GM12864 (cell line): ENCODE results near the gene C12orf76.
"Not testable (repeated sequence)": the region's sequence is repeated elsewhere in the genome, so short reads cannot be mapped to it uniquely, and the experiment has no call there.

Source experiments
- DNase-seq: peaks from one replicate; pipeline ENCODE4 v3.0.0-alpha.2; 2011; ENCODE audit warnings: low read depth
- H3K4me3 ChIP-seq: 2 replicates; pipeline ENCODE4 v1.5.1; 2011; ENCODE audit warnings: mild to moderate bottlenecking, low read depth, low read length, control low read depth
- TF ChIP-seq, protein P1 (sequence below): IDR thresholded peaks from 2 replicates; pipeline ENCODE4 v1.5.1; 2011; ENCODE audit warnings: low read depth, mild to moderate bottlenecking, moderate library complexity, low read length, control low read depth, inconsistent platforms; ENCODE audit errors: missing control alignments

C12orf76 gene, protein sequence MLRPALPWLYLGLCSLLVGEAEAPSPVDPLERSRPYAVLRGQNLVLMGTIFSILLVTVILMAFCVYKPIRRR

DNA sequence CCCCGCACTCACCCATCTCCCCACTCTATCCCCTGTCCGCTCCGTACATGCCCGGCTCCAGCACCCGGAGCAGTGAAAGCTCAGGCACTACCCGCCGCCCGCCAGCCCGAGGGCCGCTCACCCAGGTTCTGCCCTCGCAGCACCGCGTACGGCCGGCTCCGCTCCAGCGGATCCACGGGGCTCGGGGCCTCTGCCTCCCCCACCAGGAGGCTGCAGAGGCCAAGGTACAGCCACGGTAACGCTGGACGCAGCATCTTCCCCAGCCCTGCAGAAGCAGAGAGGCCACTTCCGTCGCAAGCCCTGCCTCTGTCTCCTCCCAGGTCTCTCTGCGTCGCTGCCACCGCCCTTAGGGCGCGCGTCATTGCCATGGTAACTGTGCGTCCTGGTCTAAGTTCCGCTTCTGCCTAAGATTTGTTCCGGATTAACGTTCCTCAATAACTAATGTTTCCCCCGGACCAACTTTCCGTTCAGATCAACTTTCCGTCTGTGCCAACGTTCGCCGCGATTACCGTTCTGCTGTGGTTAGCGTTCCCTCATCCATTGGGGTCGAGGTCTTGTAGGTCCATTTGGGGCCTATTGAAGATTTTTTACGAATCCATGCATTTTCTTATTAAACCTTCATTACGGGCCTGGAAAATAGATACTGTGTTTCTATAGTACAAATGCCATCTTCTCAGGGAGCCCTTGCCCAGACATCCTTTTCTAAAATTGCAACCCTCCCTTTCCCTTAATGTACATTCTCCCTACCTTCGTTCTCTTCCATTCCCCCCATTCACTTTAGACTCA lies at the start of gene C12orf76:
C12orf76 (minus strand) TSS at position 281 of the 786 bp plus-strand sequence; CDS start at position 254, 27 bp downstream.
- TF ChIP-seq, protein P1, sequence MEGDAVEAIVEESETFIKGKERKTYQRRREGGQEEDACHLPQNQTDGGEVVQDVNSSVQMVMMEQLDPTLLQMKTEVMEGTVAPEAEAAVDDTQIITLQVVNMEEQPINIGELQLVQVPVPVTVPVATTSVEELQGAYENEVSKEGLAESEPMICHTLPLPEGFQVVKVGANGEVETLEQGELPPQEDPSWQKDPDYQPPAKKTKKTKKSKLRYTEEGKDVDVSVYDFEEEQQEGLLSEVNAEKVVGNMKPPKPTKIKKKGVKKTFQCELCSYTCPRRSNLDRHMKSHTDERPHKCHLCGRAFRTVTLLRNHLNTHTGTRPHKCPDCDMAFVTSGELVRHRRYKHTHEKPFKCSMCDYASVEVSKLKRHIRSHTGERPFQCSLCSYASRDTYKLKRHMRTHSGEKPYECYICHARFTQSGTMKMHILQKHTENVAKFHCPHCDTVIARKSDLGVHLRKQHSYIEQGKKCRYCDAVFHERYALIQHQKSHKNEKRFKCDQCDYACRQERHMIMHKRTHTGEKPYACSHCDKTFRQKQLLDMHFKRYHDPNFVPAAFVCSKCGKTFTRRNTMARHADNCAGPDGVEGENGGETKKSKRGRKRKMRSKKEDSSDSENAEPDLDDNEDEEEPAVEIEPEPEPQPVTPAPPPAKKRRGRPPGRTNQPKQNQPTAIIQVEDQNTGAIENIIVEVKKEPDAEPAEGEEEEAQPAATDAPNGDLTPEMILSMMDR, result no peak
- peak within 1 kb of the TSS; percentile 84 for H3K4me3 ChIP-seq
- DNase-seq, result peak; percentile 95

DNA sequence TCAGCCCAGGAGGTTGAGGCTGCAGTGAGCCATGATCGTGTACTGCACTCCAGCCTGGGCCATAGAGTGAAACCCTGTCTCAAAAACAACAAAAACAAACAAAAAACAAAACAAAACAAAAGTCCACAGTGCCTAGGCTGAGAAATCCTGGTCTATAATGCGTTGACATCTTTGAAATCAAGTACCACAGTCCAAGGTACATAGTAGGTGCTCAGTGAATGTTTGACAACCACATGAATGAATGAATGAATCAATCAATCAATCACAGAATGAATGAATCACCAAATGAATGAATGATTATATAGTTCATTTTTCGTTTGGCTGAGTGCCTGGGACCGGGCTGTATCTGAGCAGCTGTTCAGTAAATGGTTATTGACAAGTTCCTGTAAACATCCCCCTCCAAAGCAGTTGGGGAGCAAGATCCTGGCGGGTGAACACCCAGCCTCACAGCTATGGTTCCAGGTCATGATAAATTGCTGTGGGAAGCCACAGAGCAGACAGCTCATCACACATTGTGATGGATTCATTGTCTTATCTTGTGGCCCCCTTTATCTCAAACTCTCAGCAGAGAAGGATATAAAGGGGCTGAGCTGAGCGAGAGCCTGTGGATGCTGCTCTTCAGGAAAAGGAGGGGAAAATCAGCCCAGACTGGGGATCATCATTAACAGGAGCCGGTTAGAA lies 45.4 kb upstream of the C12orf76 start:
- TF ChIP-seq, protein P1, result no peak
- H3K4me3 ChIP-seq, result no peak overlapping the region
- no peak for DNase-seq

DNA sequence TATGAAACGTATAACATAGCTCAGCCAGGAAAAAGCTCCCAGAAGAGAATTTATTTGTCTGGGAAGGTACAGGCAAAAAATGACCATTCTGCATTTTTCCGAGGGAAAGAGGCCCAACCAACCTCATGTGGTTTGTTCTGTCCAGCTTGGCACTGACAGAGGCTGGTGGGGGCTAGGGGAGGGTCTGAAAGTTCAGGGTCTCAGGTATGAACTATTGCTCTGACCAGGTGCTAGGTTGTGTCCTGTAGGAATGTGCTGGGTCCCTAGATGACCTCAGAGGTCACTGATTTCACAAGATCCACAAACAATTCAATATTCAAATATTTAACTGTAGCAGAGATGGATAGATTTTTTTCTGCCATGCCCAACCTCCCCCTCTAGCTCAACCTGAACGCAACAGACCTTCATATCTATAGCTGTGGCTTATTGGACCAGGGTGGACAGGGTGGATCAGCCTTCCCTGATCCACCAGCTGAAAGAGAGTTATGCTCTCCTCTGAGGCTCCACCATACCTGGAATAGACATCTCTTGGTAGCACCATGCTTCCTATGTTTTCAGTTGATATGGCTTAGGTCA lies 42.9 kb upstream of the C12orf76 start:
- no peak for DNase-seq
- TF ChIP-seq, protein P1, result no peak
- no peak overlapping the region for H3K4me3 ChIP-seq

DNA sequence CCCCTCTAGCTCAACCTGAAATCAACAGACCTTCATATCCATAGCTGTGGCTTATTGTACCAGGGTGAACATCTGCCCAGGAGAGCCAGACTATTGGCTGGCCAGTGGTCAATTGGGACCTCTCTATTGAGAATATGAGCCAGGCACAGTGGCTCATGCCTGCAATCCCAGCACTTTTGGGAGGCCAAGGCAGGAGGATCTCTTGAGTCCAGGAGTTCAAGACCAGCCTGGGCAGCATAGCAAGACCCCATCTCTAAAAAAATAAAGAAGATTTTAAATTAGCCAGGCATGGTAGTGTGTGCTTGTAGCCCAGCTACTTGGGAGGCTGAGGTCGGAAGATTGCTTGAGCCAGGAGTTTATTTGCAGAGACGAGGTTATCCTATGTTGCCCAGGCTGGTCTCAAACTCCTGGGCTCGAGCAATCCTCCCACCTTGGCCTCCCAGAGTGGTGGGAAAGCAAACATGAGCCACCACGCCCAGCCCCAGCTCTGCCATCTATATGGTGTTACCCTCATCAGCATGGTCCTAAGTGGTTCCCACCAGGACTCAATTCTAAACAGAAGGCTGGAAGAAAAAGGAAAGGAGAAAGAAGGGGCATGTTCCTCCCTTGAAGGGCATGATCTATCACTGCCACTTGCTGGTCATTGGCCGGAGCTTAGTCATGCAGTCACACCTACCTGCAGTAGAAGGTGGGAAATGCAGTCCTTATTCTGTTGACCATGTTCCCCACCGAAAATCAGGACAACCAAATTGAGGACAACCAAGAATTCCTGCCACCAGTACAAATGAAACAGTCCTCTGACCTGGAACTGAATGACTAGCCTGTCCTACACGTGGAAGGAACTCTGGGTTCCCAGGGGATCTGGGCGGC lies 42.2 kb upstream of the C12orf76 start:
- no peak for DNase-seq
- no peak overlapping the region for H3K4me3 ChIP-seq
- TF ChIP-seq, protein P1, result no peak

DNA sequence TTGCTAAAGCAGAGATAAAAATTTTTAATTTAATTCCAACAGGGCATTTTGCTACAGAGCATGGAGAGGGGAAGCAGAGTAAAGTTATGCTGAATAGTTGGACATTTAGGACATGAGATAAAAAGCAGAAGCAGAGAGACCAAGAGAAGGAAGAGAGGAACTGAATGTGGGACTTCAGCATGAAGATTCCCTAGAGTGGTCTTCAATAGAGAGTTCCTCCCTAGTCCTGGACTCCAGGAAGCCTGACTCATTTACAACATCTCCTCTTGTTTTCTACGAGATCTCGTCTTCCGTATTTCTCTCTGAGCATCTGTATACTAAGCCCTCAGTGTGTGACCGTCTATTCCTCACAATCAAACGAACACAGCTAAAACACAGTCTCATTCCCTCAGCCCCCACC lies 40.6 kb upstream of the C12orf76 start:
- H3K4me3 ChIP-seq, result no peak overlapping the region
- no peak for DNase-seq
- TF ChIP-seq, protein P1, result no peak

DNA sequence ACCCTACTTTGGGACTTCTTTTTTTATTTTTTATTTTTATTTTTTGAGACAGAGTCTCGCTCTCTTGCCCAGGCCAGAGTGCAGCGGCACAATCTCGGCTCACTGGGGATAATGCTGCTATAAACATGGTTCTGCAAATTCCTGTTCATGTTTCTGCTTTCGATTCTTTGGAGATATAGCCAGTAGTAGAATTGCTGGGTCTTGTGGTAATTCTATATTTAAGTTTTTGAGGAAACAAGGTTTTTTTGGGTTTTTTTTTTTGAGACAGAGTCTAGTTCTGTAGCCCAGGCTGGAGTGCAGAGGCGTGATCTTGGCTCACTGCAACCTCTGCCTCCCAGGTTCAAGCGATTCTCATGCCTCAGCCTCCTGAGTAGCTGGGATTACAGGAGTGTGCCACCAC lies 39.9 kb upstream of the C12orf76 start:
- H3K4me3 ChIP-seq, DNase-seq: not testable (repeated sequence)
